ENCODE measurements around the gene C1orf21.

GRCh38 chr1:184531296-184531695, 144.5 kb downstream of the C1orf21 start:
- no peak for TF ChIP-seq POLR2A (IDR thresholded peaks at IDR 0.05; ENCODE audit: low read depth, low read length)
- no peak for TF ChIP-seq CTCF (IDR thresholded peaks at IDR 0.05; ENCODE audit: extremely low read depth in 1 of 2, insufficient read depth in 1 of 2, low read depth in 1 of 2, low read length in 2 of 2)
- no peak for TF ChIP-seq EZH2 (IDR thresholded peaks at IDR 0.05; ENCODE audit: borderline replicate concordance, low read depth, low read length, severe bottlenecking)
- TF ChIP-seq MAX (IDR thresholded peaks at IDR 0.05; ENCODE audit: insufficient read depth, insufficient read length): no peak
- TF ChIP-seq FOS (IDR thresholded peaks at IDR 0.05; ENCODE audit: borderline replicate concordance, insufficient read depth, low read length): no peak
- TF ChIP-seq POLR2AphosphoS5 (IDR thresholded peaks at IDR 0.05; ENCODE audit: insufficient read depth, low read depth, low read length): no peak
- TF ChIP-seq JUN (IDR thresholded peaks at IDR 0.05; ENCODE audit: borderline replicate concordance, insufficient read depth, insufficient read length, low read depth): no peak
- TF ChIP-seq GATA2 (IDR thresholded peaks at IDR 0.05; ENCODE audit: insufficient read depth, insufficient read length, low read depth, low read length): no peak
- no peak for TF ChIP-seq MYC (IDR thresholded peaks at IDR 0.05; ENCODE audit: low read depth, low read length)
